ENCODE measurements around the gene ACY1.

The ACY1 gene

GRCh38 chr3:51982352-51982837 lies 940 bp upstream of the ACY1 start:
- peak overlapping the region; percentile 90 for H3K4me3 ChIP-seq (ENCODE audit: low read length)
- no peaks in the 10 kb centered on the region for H3K9me2 ChIP-seq (replicated peaks; ENCODE audit: control insufficient read depth, low read length)
- peaks cover 23% of the 10 kb centered on the region for H3K79me2 ChIP-seq (ENCODE audit: control insufficient read depth, low read length)
- H3K27me3 ChIP-seq (ENCODE audit: control insufficient read depth, low read length) = no peaks in the 10 kb centered on the region
- H3K9me3 ChIP-seq (ENCODE audit: control insufficient read depth, insufficient read depth, low read length) = no peaks in the 10 kb centered on the region
- TF ChIP-seq EZH2phosphoT487 (IDR thresholded peaks at IDR 0.05; ENCODE audit: borderline replicate concordance, low read length) (no peak), CTCF (IDR thresholded peaks at IDR 0.05; ENCODE audit: low read depth, low read length, poor library complexity, severe bottlenecking) (peak; percentile 85)
- peak overlapping the region; percentile 99 for H3K4me2 ChIP-seq (ENCODE audit: low read length)
- H3K27ac ChIP-seq (ENCODE audit: low read depth, low read length) = peak overlapping the region; percentile 60
- H3F3A ChIP-seq (ENCODE audit: control insufficient read depth, insufficient read depth) = peaks cover 14% of the 10 kb centered on the region
- peaks cover 30% of the 10 kb centered on the region for H3K4me1 ChIP-seq (ENCODE audit: control insufficient read depth, low read length)
- H4K20me1 ChIP-seq (ENCODE audit: control insufficient read depth, insufficient read depth, low read depth, low read length) = no peaks in the 10 kb centered on the region
- H3K36me3 ChIP-seq (ENCODE audit: control insufficient read depth, low read length) = peaks cover 6% of the 10 kb centered on the region; the same call in 1 of the 2 replicates

GRCh38 chr3:51983578-51984268 lies 388 bp downstream of the ACY1 start:
- H3K36me3 ChIP-seq (ENCODE audit: control insufficient read depth, low read length) = peaks cover 6% of the 10 kb centered on the region; the same call in 1 of the 2 replicates
- H3K79me2 ChIP-seq (ENCODE audit: control insufficient read depth, low read length) = peaks cover 23% of the 10 kb centered on the region
- H3K27ac ChIP-seq (ENCODE audit: low read depth, low read length) = peak overlapping the region; percentile 60
- H3K9me2 ChIP-seq (replicated peaks; ENCODE audit: control insufficient read depth, low read length) = no peaks in the 10 kb centered on the region
- H3K27me3 ChIP-seq (ENCODE audit: control insufficient read depth, low read length) = no peaks in the 10 kb centered on the region
- H4K20me1 ChIP-seq (ENCODE audit: control insufficient read depth, insufficient read depth, low read depth, low read length) = no peaks in the 10 kb centered on the region
- H3K4me3 ChIP-seq (ENCODE audit: low read length) = peak overlapping the region; percentile 90
- H3K9me3 ChIP-seq (ENCODE audit: control insufficient read depth, insufficient read depth, low read length) = no peaks in the 10 kb centered on the region
- H3F3A ChIP-seq (ENCODE audit: control insufficient read depth, insufficient read depth) = peaks cover 16% of the 10 kb centered on the region
- peaks cover 30% of the 10 kb centered on the region for H3K4me1 ChIP-seq (ENCODE audit: control insufficient read depth, low read length)
- H3K4me2 ChIP-seq (ENCODE audit: low read length) = peak overlapping the region; percentile 99
- TF ChIP-seq EZH2phosphoT487 (IDR thresholded peaks at IDR 0.05; ENCODE audit: borderline replicate concordance, low read length) = no peak
- TF ChIP-seq CTCF (IDR thresholded peaks at IDR 0.05; ENCODE audit: low read depth, low read length, poor library complexity, severe bottlenecking) = no peak

- Histone ChIP-seq H3K27ac (ENCODE audit: low read depth, low read length) (no peak overlapping the region), H3F3A (ENCODE audit: control insufficient read depth, insufficient read depth) (peaks cover 19% of the 10 kb centered on the region)
Observed at GRCh38 chr3:51984269-51984647, 923 bp downstream of the ACY1 start.

More at GRCh38 chr3:51984269-51984647, 923 bp downstream of the ACY1 start:
- Histone ChIP-seq H3K4me2 (ENCODE audit: low read length) (peak overlapping the region; percentile 99), H3K36me3 (ENCODE audit: control insufficient read depth, low read length) (peaks cover 6% of the 10 kb centered on the region; the same call in 1 of the 2 replicates), H3K9me2 (replicated peaks; ENCODE audit: control insufficient read depth, low read length) (no peaks in the 10 kb centered on the region), H3K4me1 (ENCODE audit: control insufficient read depth, low read length) (peaks cover 30% of the 10 kb centered on the region), H3K79me2 (ENCODE audit: control insufficient read depth, low read length) (peaks cover 23% of the 10 kb centered on the region), H3K9me3 (ENCODE audit: control insufficient read depth, insufficient read depth, low read length) (no peaks in the 10 kb centered on the region), H3K27me3 (ENCODE audit: control insufficient read depth, low read length) (no peaks in the 10 kb centered on the region), H4K20me1 (ENCODE audit: control insufficient read depth, insufficient read depth, low read depth, low read length) (no peaks in the 10 kb centered on the region), H3K4me3 (ENCODE audit: low read length) (peak overlapping the region; percentile 90; the same call in 1 of the 2 replicates)
- TF ChIP-seq CTCF (IDR thresholded peaks at IDR 0.05; ENCODE audit: low read depth, low read length, poor library complexity, severe bottlenecking) (no peak), EZH2phosphoT487 (IDR thresholded peaks at IDR 0.05; ENCODE audit: borderline replicate concordance, low read length) (no peak)
